Measurements from ENCODE around the gene CDK5RAP2. TPM values are rescaled to one million over a fixed set of nuclear protein-coding genes. Genes with fewer than 3 reads are reported as not detected.

The CDK5RAP2 gene
- polyA plus RNA-seq, 1 donor (not counting 4 experiments of a cell fraction or from before 2014, with no cell fraction given) = 22.4 TPM

DNA sequence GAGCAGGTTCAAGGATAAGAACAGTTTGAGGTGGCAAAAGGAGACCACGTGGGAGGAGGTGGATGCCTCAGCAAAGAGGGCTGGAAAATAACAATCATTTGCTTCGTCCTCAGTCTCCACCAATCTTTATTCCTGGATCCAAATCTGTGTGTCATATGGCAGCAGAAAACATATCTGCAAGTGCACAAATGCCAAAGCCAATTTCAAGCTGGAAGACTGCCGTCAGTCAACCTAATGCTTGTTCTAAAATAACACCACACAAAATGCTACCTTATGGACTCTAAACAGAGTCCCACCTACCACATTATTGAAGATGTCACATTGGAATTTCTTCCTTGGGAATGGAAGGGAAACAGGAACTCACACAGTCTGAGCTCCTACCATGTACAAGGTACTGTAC lies 129.1 kb downstream of the CDK5RAP2 start:
- no peak overlapping the region for H2AFZ ChIP-seq (ENCODE audit: control insufficient read depth, low read length)
- H3K79me2 ChIP-seq (ENCODE audit: control insufficient read depth, insufficient read depth, low read length) = no peaks in the 10 kb centered on the region
- FAIRE-seq = no peak
- no peak for DNase-seq (ENCODE audit: low read depth, low spot score)
- peaks cover 22 to 32% of the 10 kb centered on the region in 2 experiments for H3K36me3 ChIP-seq (ENCODE audit: control insufficient read depth in 2 of 2, extremely low read depth in 1 of 2, insufficient read depth in 2 of 2, low read length in 2 of 2)
- H3K27ac ChIP-seq (ENCODE audit: control insufficient read depth, insufficient read depth, low read length) = no peak overlapping the region
- H3K9me3 ChIP-seq (ENCODE audit: control insufficient read depth, low read depth, low read length) = no peaks in the 10 kb centered on the region
- H3K9ac ChIP-seq (ENCODE audit: control insufficient read depth, extremely low read depth, insufficient read depth, low read length) = no peak overlapping the region
- H3K9me1 ChIP-seq (ENCODE audit: control insufficient read depth, extremely low read depth, insufficient read depth, low read length) = no peaks in the 10 kb centered on the region
- H3K27me3 ChIP-seq (ENCODE audit: control insufficient read depth, extremely low read depth, insufficient read depth, low read length) = no peaks in the 10 kb centered on the region
- H4K20me1 ChIP-seq (ENCODE audit: control insufficient read depth, extremely low read depth, insufficient read depth, low read length) = no peaks in the 10 kb centered on the region
- no peak overlapping the region for H3K4me3 ChIP-seq (ENCODE audit: control insufficient read depth in 2 of 3, extremely low read depth in 1 of 3, insufficient read depth in 2 of 3, low read depth in 1 of 3, low read length in 3 of 3)
- no peaks in the 10 kb centered on the region for H3K4me1 ChIP-seq (ENCODE audit: control insufficient read depth, extremely low read depth, insufficient read depth, low read length)
- no peak overlapping the region for H3K4me2 ChIP-seq (ENCODE audit: control insufficient read depth, extremely low read depth, insufficient read depth, low read depth, low read length)
- dilution Hi-C loops (cut with MboI; ENCODE audit: extremely low pct_ligation_motif_present, low sequenced_read_pairs) = no loop called here
- TF ChIP-seq EZH2 (IDR thresholded peaks at IDR 0.05; ENCODE audit: low read length) (no peak), CTCF (optimal IDR thresholded peaks at IDR 0.05 in 1 of 3, IDR thresholded peaks at IDR 0.05 in 1 of 3, conservative IDR thresholded peaks at IDR 0.05 in 1 of 3; ENCODE audit: extremely low read depth in 1 of 3, insufficient read depth in 2 of 3, low read length in 3 of 3) (no peak)

- peaks cover 23 to 27% of the 10 kb centered on the region in 2 experiments for H3K36me3 ChIP-seq (ENCODE audit: control insufficient read depth in 2 of 2, extremely low read depth in 1 of 2, insufficient read depth in 2 of 2, low read length in 2 of 2)
- no peak overlapping the region for H3K4me3 ChIP-seq (ENCODE audit: control insufficient read depth in 2 of 3, extremely low read depth in 1 of 3, insufficient read depth in 2 of 3, low read depth in 1 of 3, low read length in 3 of 3)
- H3K79me2 ChIP-seq (ENCODE audit: control insufficient read depth, insufficient read depth, low read length) = no peaks in the 10 kb centered on the region
- no peak overlapping the region for H3K9ac ChIP-seq (ENCODE audit: control insufficient read depth, extremely low read depth, insufficient read depth, low read length)
- DNase-seq (ENCODE audit: low read depth, low spot score) (no peak), FAIRE-seq (no peak)
- no peak for TF ChIP-seq CTCF (optimal IDR thresholded peaks at IDR 0.05 in 1 of 3, IDR thresholded peaks at IDR 0.05 in 1 of 3, conservative IDR thresholded peaks at IDR 0.05 in 1 of 3; ENCODE audit: extremely low read depth in 1 of 3, insufficient read depth in 2 of 3, low read length in 3 of 3)
- H4K20me1 ChIP-seq (ENCODE audit: control insufficient read depth, extremely low read depth, insufficient read depth, low read length) = no peaks in the 10 kb centered on the region
- H3K9me1 ChIP-seq (ENCODE audit: control insufficient read depth, extremely low read depth, insufficient read depth, low read length) = no peaks in the 10 kb centered on the region
- no peaks in the 10 kb centered on the region for H3K9me3 ChIP-seq (ENCODE audit: control insufficient read depth, low read depth, low read length)
- no peak overlapping the region for H3K27ac ChIP-seq (ENCODE audit: control insufficient read depth, insufficient read depth, low read length)
- no peaks in the 10 kb centered on the region for H3K27me3 ChIP-seq (ENCODE audit: control insufficient read depth, extremely low read depth, insufficient read depth, low read length)
- H3K4me1 ChIP-seq (ENCODE audit: control insufficient read depth, extremely low read depth, insufficient read depth, low read length) = no peaks in the 10 kb centered on the region
- H3K4me2 ChIP-seq (ENCODE audit: control insufficient read depth, extremely low read depth, insufficient read depth, low read depth, low read length) = no peak overlapping the region
- dilution Hi-C loops (cut with MboI; ENCODE audit: extremely low pct_ligation_motif_present, low sequenced_read_pairs) = no loop called here
- H2AFZ ChIP-seq (ENCODE audit: control insufficient read depth, low read length) = no peak overlapping the region
Observed at GRCh38 chr9:120449566-120449965, 130.4 kb downstream of the CDK5RAP2 start.
